IMR-90 (cell line): ENCODE results near the gene MYPOP. TPM values are rescaled to one million over a fixed set of nuclear protein-coding genes. Genes with fewer than 3 reads are reported as not detected.

Experiments used
- ATAC-seq: fragments of 200-7000 bp; cut with Tn5 transposase; 2 replicates; pipeline ENCODE4 v1.9.1; 2020; ENCODE audit warnings: low read depth, mild to moderate bottlenecking, moderate library complexity
- BruUV-seq: library from RNA; stranded (reverse); fragments of 400-500 nt; replicated peaks from 2 replicates; lab custom pipeline; 2021; lab: Mats Ljungman, UMichigan
- CTCF ChIA-PET: fragments of 300-600 bp; formaldehyde crosslinking; extraction: SDS; loops from one replicate; lab custom pipeline; 2021; ENCODE audit warnings: antibody characterized with exemption; lab: Yijun Ruan, JAX
- POLR2A ChIA-PET: fragments of 300-600 bp; sonication (Branson Sonifier 250); formaldehyde crosslinking; loops from one replicate; lab custom pipeline; 2022; ENCODE audit warnings: antibody characterized with exemption; ENCODE audit not compliant: unreplicated experiment; lab: Charles Lee
- DNase-seq: peaks from one replicate; pipeline ENCODE4 v3.0.0; 2013
- H2AFZ ChIP-seq: replicated peaks from 2 replicates; pipeline ENCODE3; 2013; ENCODE audit warnings: low read length, mild to moderate bottlenecking; ENCODE audit not compliant: poor library complexity
- H2AK5ac ChIP-seq: 2 replicates; pipeline ENCODE4 v1.6.1; 2013; ENCODE audit warnings: low read depth, low read length, inconsistent platforms
- H2AK9ac ChIP-seq: replicated peaks from 2 replicates; pipeline ENCODE3; 2013; ENCODE audit warnings: mild to moderate bottlenecking, low read depth, low read length, moderate library complexity; ENCODE audit not compliant: poor library complexity
- H2BK120ac ChIP-seq: 2 replicates; pipeline ENCODE4 v1.6.1; 2013; ENCODE audit warnings: low read depth, low read length, inconsistent platforms
- H2BK15ac ChIP-seq: 3 replicates; pipeline ENCODE4 v1.6.1; 2013; ENCODE audit warnings: low read depth, low read length, inconsistent platforms
- H2BK20ac ChIP-seq: 2 replicates; pipeline ENCODE4 v1.6.1; 2013; ENCODE audit warnings: low read depth, mild to moderate bottlenecking, inconsistent platforms, low read length, moderate library complexity
- H2BK5ac ChIP-seq: 2 replicates; pipeline ENCODE4 v1.6.1; 2013; ENCODE audit warnings: mild to moderate bottlenecking, low read depth, low read length, inconsistent platforms; ENCODE audit not compliant: poor library complexity, severe bottlenecking
- H3K14ac ChIP-seq: replicated peaks from 2 replicates; pipeline ENCODE4 v1.6.1; 2013; ENCODE audit warnings: low read depth, low read length, inconsistent platforms
- H3K18ac ChIP-seq: 2 replicates; pipeline ENCODE4 v1.6.1; 2013; ENCODE audit warnings: low read depth, low read length, control low read depth
- H3K23ac ChIP-seq: 2 replicates; pipeline ENCODE4 v1.6.1; 2013; ENCODE audit warnings: low read depth, low read length, inconsistent platforms
- H3K27ac ChIP-seq: 2 replicates; pipeline ENCODE4 v1.5.1; 2013; ENCODE audit warnings: mild to moderate bottlenecking, control low read depth, low read length; ENCODE audit not compliant: insufficient read depth
- H3K27me3 ChIP-seq: 2 replicates; pipeline ENCODE4 v1.6.1; 2013; ENCODE audit warnings: low read length; ENCODE audit not compliant: control insufficient read depth, insufficient read depth
- H3K36me3 ChIP-seq: 2 replicates; pipeline ENCODE4 v1.6.1; 2013; ENCODE audit warnings: low read length, mixed read lengths; ENCODE audit not compliant: control insufficient read depth, insufficient read depth
- H3K4ac ChIP-seq: 2 replicates; pipeline ENCODE4 v1.6.1; 2013; ENCODE audit warnings: low read depth, low read length, inconsistent platforms
- H3K4me1 ChIP-seq: 2 replicates; pipeline ENCODE4 v1.6.1; 2013; ENCODE audit warnings: low read length, mixed read lengths; ENCODE audit not compliant: control insufficient read depth, insufficient read depth
- H3K4me2 ChIP-seq: 2 replicates; pipeline ENCODE4 v1.6.1; 2013; ENCODE audit warnings: low read depth, mild to moderate bottlenecking, control low read depth, low read length, moderate library complexity
- H3K4me3 ChIP-seq: 2 replicates; pipeline ENCODE4 v1.5.1; 2013; ENCODE audit warnings: low read depth, mild to moderate bottlenecking, control low read depth, low read length, moderate library complexity; ENCODE audit not compliant: insufficient read depth
- H3K56ac ChIP-seq: 2 replicates; pipeline ENCODE4 v1.6.1; 2013; ENCODE audit warnings: low read length, inconsistent platforms; ENCODE audit not compliant: insufficient read depth; ENCODE audit errors: extremely low read depth
- H3K79me1 ChIP-seq, 2 experiments: 2 replicates each; pipeline ENCODE4 v1.6.1; 2013; ENCODE audit warnings: low read length in 2 of 2, inconsistent platforms in 1 of 2, low read depth in 1 of 2
- H3K9ac ChIP-seq: 2 replicates; pipeline ENCODE4 v1.6.1; 2013; ENCODE audit warnings: low read depth, low read length, control low read depth
- H3K9me1 ChIP-seq: 2 replicates; pipeline ENCODE4 v1.6.1; 2013; ENCODE audit warnings: low read length, inconsistent platforms; ENCODE audit not compliant: insufficient read depth
- H3K9me3 ChIP-seq: 2 replicates; pipeline ENCODE4 v1.6.1; 2013; ENCODE audit warnings: low read length; ENCODE audit not compliant: control insufficient read depth, insufficient read depth
- H4K20me1 ChIP-seq: 2 replicates; pipeline ENCODE4 v1.6.1; 2013; ENCODE audit warnings: low read length, inconsistent platforms; ENCODE audit not compliant: insufficient read depth
- H4K5ac ChIP-seq: 2 replicates; pipeline ENCODE4 v1.6.1; 2013; ENCODE audit warnings: mild to moderate bottlenecking, low read depth, low read length, control low read depth
- H4K8ac ChIP-seq, 2 experiments: 2 replicates each; pipeline ENCODE4 v1.6.1; 2013; ENCODE audit warnings: low read depth in 2 of 2, low read length in 2 of 2, control low read depth in 1 of 2, inconsistent platforms in 1 of 2
- H4K91ac ChIP-seq: 2 replicates; pipeline ENCODE4 v1.6.1; 2013; ENCODE audit warnings: low read depth, low read length, inconsistent platforms; ENCODE audit not compliant: insufficient read depth
- BHLHE40 ChIP-seq: fragments of 150-350 bp; IDR thresholded peaks from 2 replicates; pipeline ENCODE4 v1.6.1; 2016; ENCODE audit warnings: mild to moderate bottlenecking, low read depth, low read length
- CEBPB ChIP-seq: IDR thresholded peaks from 2 replicates; pipeline ENCODE4 v1.6.1; 2012; ENCODE audit warnings: low read depth, low read length, improper control_type of control experiment
- CHD1 ChIP-seq: IDR thresholded peaks from 2 replicates; pipeline ENCODE4 v1.6.1; 2012; ENCODE audit warnings: low read depth, low read length, improper control_type of control experiment
- CTCF ChIP-seq: conservative IDR thresholded peaks from 2 replicates; pipeline ENCODE4 v1.5.1; 2012; ENCODE audit warnings: mild to moderate bottlenecking, low read depth, low read length, improper control_type of control experiment
- FOS ChIP-seq: fragments of 150-350 bp; IDR thresholded peaks from 2 replicates; pipeline ENCODE4 v1.6.1; 2016; ENCODE audit warnings: low read depth, low read length
- MAFK ChIP-seq: IDR thresholded peaks from 2 replicates; pipeline ENCODE4 v1.6.1; 2012; ENCODE audit warnings: low read depth, low read length, improper control_type of control experiment
- MAZ ChIP-seq: IDR thresholded peaks from 2 replicates; pipeline ENCODE4 v1.6.1; 2012; ENCODE audit warnings: low read depth, mild to moderate bottlenecking, low read length, improper control_type of control experiment, moderate library complexity, borderline replicate concordance
- MXI1 ChIP-seq: IDR thresholded peaks from 2 replicates; pipeline ENCODE4 v1.6.1; 2012; ENCODE audit warnings: low read depth, mild to moderate bottlenecking, low read length, moderate library complexity, borderline replicate concordance
- NFE2L2 ChIP-seq: fragments of 150-350 bp; IDR thresholded peaks from 2 replicates; pipeline ENCODE4 v1.6.1; 2016; ENCODE audit warnings: low read depth, mild to moderate bottlenecking, low read length
- POLR2A ChIP-seq: IDR thresholded peaks from 2 replicates; pipeline ENCODE4 v1.6.1; 2012; ENCODE audit warnings: mild to moderate bottlenecking, low read depth, low read length
- RAD21 ChIP-seq: IDR thresholded peaks from 2 replicates; pipeline ENCODE4 v1.6.1; 2012; ENCODE audit warnings: low read length, improper control_type of control experiment
- RCOR1 ChIP-seq: IDR thresholded peaks from 2 replicates; pipeline ENCODE4 v1.6.1; 2012; ENCODE audit warnings: mild to moderate bottlenecking, low read length, improper control_type of control experiment; ENCODE audit not compliant: insufficient replicate concordance
- RFX5 ChIP-seq: IDR thresholded peaks from 2 replicates; pipeline ENCODE4 v1.8.0; 2012; ENCODE audit warnings: low read depth, mild to moderate bottlenecking, low read length, moderate library complexity
- SMC3 ChIP-seq: fragments of 150-350 bp; IDR thresholded peaks from 2 replicates; pipeline ENCODE4 v1.6.1; 2016; ENCODE audit warnings: low read depth, mild to moderate bottlenecking, antibody characterized with exemption, low read length, moderate library complexity
- WGBS, 2 experiments: methylation state at CpG; one replicate each; pipeline versions ENCODE4 v1.1.5 to v1.1.7; 2013; ENCODE audit warnings: missing lambda C conversion rate in 2 of 2; ENCODE audit not compliant: insufficient read length in 1 of 2; ENCODE audit errors: extremely low coverage in 2 of 2; 5-methylcytosine and 5-hydroxymethylcytosine counted together
- dilution Hi-C: fragments of 300-500 bp; cut with HindIII; formaldehyde crosslinking; loops from one replicate; pipeline ENCODE4 v1.14.3; 2018; ENCODE audit warnings: low sequenced_read_pairs; ENCODE audit not compliant: unreplicated experiment
- in situ Hi-C: fragments of 300-500 bp; cut with MboI; formaldehyde crosslinking; loops from 3 replicates; pipeline ENCODE4 v1.14.3; 2019; ENCODE audit warnings: low sequenced_read_pairs, inconsistent platforms, mixed read lengths
- intact Hi-C: fragments of 100-400 bp; cut with micrococcal nuclease; formaldehyde crosslinking; loops from 2 replicates; pipeline ENCODE4 v1.10.0; 2022
- polyA plus RNA-seq, 3 experiments: library from polyadenylated mRNA; depleted of rRNA; stranded (reverse); fragments of >200 nt; gene quantifications; 2 replicates each; pipeline ENCODE4 v1.2.3, GENCODE V29; 2012; ENCODE audit warnings: low replicate concordance in 1 of 3
- total RNA-seq: library from RNA; depleted of rRNA; stranded (reverse); fragments of >200 nt; gene quantifications from 2 replicates; pipeline ENCODE4 v1.2.3, GENCODE V29; 2012
- TF ChIP-seq, protein P1 (sequence below): fragments of 150-350 bp; IDR thresholded peaks from 2 replicates; pipeline ENCODE4 v1.6.1; 2017; ENCODE audit warnings: mild to moderate bottlenecking, antibody characterized with exemption, low read length, low read depth
- TF ChIP-seq, protein P2 (sequence below): fragments of 150-350 bp; IDR thresholded peaks from 2 replicates; pipeline ENCODE4 v1.6.1; 2016; ENCODE audit warnings: low read depth, mild to moderate bottlenecking, low read length, moderate library complexity, borderline replicate concordance

The MYPOP gene
- total and polyA plus RNA-seq, 2 of the 4 experiments (the other 2 are of a cell fraction) = 0.36 to 2.8 TPM

GRCh38 chr19:45934551-45935230, 32.3 kb upstream of the MYPOP start:
- H2BK5ac ChIP-seq = no peak overlapping the region
- WGBS, 2 experiments = 5% methylated on average over 7 of the region's 19 CpGs; no CpG with 5 or more reads in 1 of the 2 experiments
- no peak overlapping the region for H2AK5ac ChIP-seq
- H3K4me2 ChIP-seq = no peak overlapping the region
- no peak overlapping the region for H3K18ac ChIP-seq
- in situ Hi-C loops = no loop called here
- intact Hi-C loops = no loop called here
- no peak overlapping the region for H2BK120ac ChIP-seq
- H3K79me1 ChIP-seq = no peaks in the 10 kb centered on the region
- no peak overlapping the region for H2AK9ac ChIP-seq
- TF ChIP-seq MAZ = no peak
- TF ChIP-seq NFE2L2 = no peak
- TF ChIP-seq CEBPB = no peak
- no peak for TF ChIP-seq SMC3
- TF ChIP-seq CTCF = no peak
- TF ChIP-seq RAD21 = no peak
- no peak for TF ChIP-seq MAFK
- TF ChIP-seq RCOR1 = no peak
- no peak for TF ChIP-seq MXI1
- TF ChIP-seq, protein P1, sequence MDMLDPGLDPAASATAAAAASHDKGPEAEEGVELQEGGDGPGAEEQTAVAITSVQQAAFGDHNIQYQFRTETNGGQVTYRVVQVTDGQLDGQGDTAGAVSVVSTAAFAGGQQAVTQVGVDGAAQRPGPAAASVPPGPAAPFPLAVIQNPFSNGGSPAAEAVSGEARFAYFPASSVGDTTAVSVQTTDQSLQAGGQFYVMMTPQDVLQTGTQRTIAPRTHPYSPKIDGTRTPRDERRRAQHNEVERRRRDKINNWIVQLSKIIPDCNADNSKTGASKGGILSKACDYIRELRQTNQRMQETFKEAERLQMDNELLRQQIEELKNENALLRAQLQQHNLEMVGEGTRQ = no peak
- TF ChIP-seq FOS = no peak
- TF ChIP-seq CHD1 = no peak
- TF ChIP-seq, protein P2, sequence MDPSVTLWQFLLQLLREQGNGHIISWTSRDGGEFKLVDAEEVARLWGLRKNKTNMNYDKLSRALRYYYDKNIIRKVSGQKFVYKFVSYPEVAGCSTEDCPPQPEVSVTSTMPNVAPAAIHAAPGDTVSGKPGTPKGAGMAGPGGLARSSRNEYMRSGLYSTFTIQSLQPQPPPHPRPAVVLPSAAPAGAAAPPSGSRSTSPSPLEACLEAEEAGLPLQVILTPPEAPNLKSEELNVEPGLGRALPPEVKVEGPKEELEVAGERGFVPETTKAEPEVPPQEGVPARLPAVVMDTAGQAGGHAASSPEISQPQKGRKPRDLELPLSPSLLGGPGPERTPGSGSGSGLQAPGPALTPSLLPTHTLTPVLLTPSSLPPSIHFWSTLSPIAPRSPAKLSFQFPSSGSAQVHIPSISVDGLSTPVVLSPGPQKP = no peak
- no peak for TF ChIP-seq RFX5
- no peak for TF ChIP-seq POLR2A
- no peak for TF ChIP-seq BHLHE40
- no peaks in the 10 kb centered on the region for H4K20me1 ChIP-seq
- no peaks in the 10 kb centered on the region for H3K36me3 ChIP-seq
- H3K23ac ChIP-seq = no peak overlapping the region
- H3K9me1 ChIP-seq = no peaks in the 10 kb centered on the region
- no peak overlapping the region for H4K8ac ChIP-seq
- H3K9ac ChIP-seq = no peak overlapping the region
- H4K91ac ChIP-seq = no peak overlapping the region
- H3K4ac ChIP-seq = no peak overlapping the region
- ATAC-seq = no peak
- no peak for DNase-seq
- ChIA-PET POLR2A (no interaction called here), CTCF (no interaction called here)
- dilution Hi-C loops = no loop called here
- no peak overlapping the region for H3K14ac ChIP-seq
- H3K9me3 ChIP-seq = no peaks in the 10 kb centered on the region; the same call in none of the 2 replicates
- H2BK15ac ChIP-seq = no peak overlapping the region
- H3K56ac ChIP-seq = no peak overlapping the region
- no peak overlapping the region for H2AFZ ChIP-seq
- no peak overlapping the region for H4K5ac ChIP-seq
- peaks cover 56% of the 10 kb centered on the region for H3K27me3 ChIP-seq
- H3K4me1 ChIP-seq = no peaks in the 10 kb centered on the region
- no peak overlapping the region for H2BK20ac ChIP-seq
- no TSS peak for BruUV-seq
- H3K4me3 ChIP-seq = no peak overlapping the region
- H3K27ac ChIP-seq = no peak overlapping the region
